Neuronal stem cell (in vitro differentiated cells): Measurements from ENCODE around the gene STAP1. TPM values are rescaled to one million over a fixed set of nuclear protein-coding genes. Genes with fewer than 3 reads are reported as not detected.

Experiments
- DNase-seq: peaks from one replicate; pipeline ENCODE4 v3.0.0-alpha.2; 2013; ENCODE audit warnings: low spot score
- H2AFZ ChIP-seq: one replicate; pipeline ENCODE4 v1.6.1; 2013; ENCODE audit warnings: mild to moderate bottlenecking, low read length, inconsistent platforms
- H2AK5ac ChIP-seq: 2 replicates; pipeline ENCODE4 v1.6.1; 2013; ENCODE audit warnings: low read depth, mild to moderate bottlenecking, inconsistent platforms, low read length, moderate library complexity, mixed read lengths
- H2BK120ac ChIP-seq: 2 replicates; pipeline ENCODE4 v1.6.1; 2013; ENCODE audit warnings: low read depth, mild to moderate bottlenecking, inconsistent platforms, low read length, moderate library complexity, mixed read lengths
- H2BK12ac ChIP-seq: one replicate; pipeline ENCODE4 v1.6.1; 2013; ENCODE audit warnings: low read length, inconsistent platforms
- H2BK15ac ChIP-seq: 2 replicates; pipeline ENCODE4 v1.6.1; 2013; ENCODE audit warnings: mild to moderate bottlenecking, low read length, inconsistent platforms, mixed read lengths
- H2BK5ac ChIP-seq: one replicate; pipeline ENCODE4 v1.6.1; 2013; ENCODE audit warnings: inconsistent platforms, mild to moderate bottlenecking, low read length, moderate library complexity
- H3K14ac ChIP-seq: one replicate; pipeline ENCODE4 v1.6.1; 2013; ENCODE audit warnings: low read length, inconsistent platforms
- H3K18ac ChIP-seq: 2 replicates; pipeline ENCODE4 v1.6.1; 2013; ENCODE audit warnings: low read length, inconsistent platforms
- H3K23ac ChIP-seq: 2 replicates; pipeline ENCODE4 v1.6.1; 2013; ENCODE audit warnings: low read depth, mild to moderate bottlenecking, mixed read lengths, low read length, inconsistent platforms; ENCODE audit not compliant: poor library complexity
- H3K27ac ChIP-seq: replicated peaks from 3 replicates; pipeline ENCODE4 v1.5.1; 2013; ENCODE audit warnings: low read length, inconsistent platforms
- H3K27me3 ChIP-seq, 3 experiments: 2 replicates each; pipeline ENCODE4 v1.6.1; 2013; ENCODE audit warnings: low read length in 3 of 3, mild to moderate bottlenecking in 2 of 3, inconsistent platforms in 1 of 3, low read depth in 1 of 3, mixed read lengths in 1 of 3, moderate library complexity in 1 of 3; ENCODE audit not compliant: control insufficient read depth in 3 of 3, insufficient read depth in 3 of 3
- H3K36me3 ChIP-seq, 2 donors: replicated peaks in 1 of 2; 2 replicates each; pipeline ENCODE4 v1.6.1; 2013; ENCODE audit warnings: low read length in 2 of 2; ENCODE audit not compliant: control insufficient read depth in 2 of 2, insufficient read depth in 2 of 2
- H3K4ac ChIP-seq: 2 replicates; pipeline ENCODE4 v1.6.1; 2013; ENCODE audit warnings: inconsistent platforms, mild to moderate bottlenecking, low read length, moderate library complexity
- H3K4me1 ChIP-seq, 2 donors: 1 replicate in 1 of 2; 2 replicates in 1 of 2; pipeline ENCODE4 v1.6.1; 2013; ENCODE audit warnings: low read length in 2 of 2, low read depth in 1 of 2; ENCODE audit not compliant: control insufficient read depth in 2 of 2, insufficient read depth in 1 of 2
- H3K4me2 ChIP-seq: one replicate; pipeline ENCODE4 v1.6.1; 2013; ENCODE audit warnings: mild to moderate bottlenecking, low read length, inconsistent platforms; ENCODE audit not compliant: insufficient read depth, poor library complexity, severe bottlenecking
- H3K4me3 ChIP-seq, 2 donors: 2 replicates each; pipeline ENCODE4 v1.5.1; 2013; ENCODE audit warnings: low read length in 2 of 2, mild to moderate bottlenecking in 2 of 2, inconsistent platforms in 1 of 2, moderate library complexity in 1 of 2
- H3K79me1 ChIP-seq: one replicate; pipeline ENCODE4 v1.6.1; 2013; ENCODE audit warnings: low read depth, mild to moderate bottlenecking, inconsistent platforms, low read length, moderate library complexity
- H3K9ac ChIP-seq: one replicate; pipeline ENCODE4 v1.6.1; 2013; ENCODE audit warnings: mild to moderate bottlenecking, low read depth, low read length, inconsistent platforms; ENCODE audit not compliant: poor library complexity
- H3K9me3 ChIP-seq, 2 donors: replicated peaks in 1 of 2; 2 replicates each; pipeline versions ENCODE3 to v1.6.1; 2013; ENCODE audit warnings: low read length in 2 of 2, mild to moderate bottlenecking in 2 of 2, inconsistent platforms in 1 of 2, low read depth in 1 of 2, mixed read lengths in 1 of 2, moderate library complexity in 1 of 2; ENCODE audit not compliant: control insufficient read depth in 2 of 2, insufficient read depth in 1 of 2
- H4K8ac ChIP-seq: one replicate; pipeline ENCODE4 v1.6.1; 2013; ENCODE audit warnings: low read depth, mild to moderate bottlenecking, inconsistent platforms, low read length, moderate library complexity
- H4K91ac ChIP-seq: one replicate; pipeline ENCODE4 v1.6.1; 2013; ENCODE audit warnings: low read length, low read depth, mild to moderate bottlenecking, inconsistent platforms; ENCODE audit not compliant: poor library complexity
- whole genome bisulfite sequencing, 2 donors: extraction: QIAGEN DNeasy Blood & Tissue Kit; methylation state at CpG; one replicate each; pipeline ENCODE4 v1.1.7; 2013; ENCODE audit warnings: missing lambda C conversion rate in 2 of 2, mixed read lengths in 1 of 2; ENCODE audit not compliant: insufficient read length in 2 of 2, insufficient replicate concordance in 1 of 2; ENCODE audit errors: extremely low coverage in 2 of 2; 5-methylcytosine and 5-hydroxymethylcytosine counted together
- polyA plus RNA-seq, 2 experiments: library from polyadenylated mRNA; stranded (reverse); fragments of 200-250 nt; gene quantifications; one replicate each; pipeline ENCODE4 v1.2.3, GENCODE V29; 2013

Gene STAP1, protein sequence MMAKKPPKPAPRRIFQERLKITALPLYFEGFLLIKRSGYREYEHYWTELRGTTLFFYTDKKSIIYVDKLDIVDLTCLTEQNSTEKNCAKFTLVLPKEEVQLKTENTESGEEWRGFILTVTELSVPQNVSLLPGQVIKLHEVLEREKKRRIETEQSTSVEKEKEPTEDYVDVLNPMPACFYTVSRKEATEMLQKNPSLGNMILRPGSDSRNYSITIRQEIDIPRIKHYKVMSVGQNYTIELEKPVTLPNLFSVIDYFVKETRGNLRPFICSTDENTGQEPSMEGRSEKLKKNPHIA
- not detected for polyA plus RNA-seq (2013, experiment 1 of 2)
- not detected for polyA plus RNA-seq (2013, experiment 2 of 2)

DNA sequence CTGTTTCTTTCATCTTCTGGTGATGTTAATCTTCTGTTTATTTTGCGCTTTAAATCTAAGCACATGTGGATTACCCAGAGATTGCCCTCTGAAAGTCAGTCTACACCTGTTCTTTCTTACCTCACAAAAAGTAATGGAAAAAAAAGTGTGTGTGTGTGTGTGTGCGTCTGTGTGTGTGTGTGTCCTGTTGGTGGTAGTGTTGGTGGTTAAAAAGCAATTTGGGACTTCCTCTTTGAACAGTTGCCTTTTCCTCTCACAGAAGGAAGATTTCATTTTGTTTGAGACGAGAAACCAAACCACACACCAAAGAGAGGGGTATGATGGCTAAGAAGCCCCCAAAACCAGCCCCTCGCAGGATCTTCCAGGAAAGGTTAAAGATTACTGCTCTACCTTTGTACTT lies at the start of gene STAP1:
Gene STAP1, plus strand, starts transcription at position 235 of the 400 bp plus-strand sequence. Its CDS starts 83 bp downstream, at position 318.
- no peak within 1 kb of the TSS for H2AK5ac ChIP-seq
- H3K18ac ChIP-seq: no peak within 1 kb of the TSS
- no peak within 1 kb of the TSS for H3K27ac ChIP-seq
- H2BK5ac ChIP-seq: no peak within 1 kb of the TSS
- H3K79me1 ChIP-seq: no peaks in the 10 kb centered on the region
- H3K36me3 ChIP-seq: no peaks in the 10 kb centered on the region
- H3K9ac ChIP-seq: no peak within 1 kb of the TSS
- H2BK120ac ChIP-seq: no peak within 1 kb of the TSS
- no CpG with 5 or more reads among the region's 4 CpGs for WGBS, 2 donors
- no peak for DNase-seq
- no peak within 1 kb of the TSS for H3K4me2 ChIP-seq
- H4K8ac ChIP-seq: no peak within 1 kb of the TSS
- H3K4ac ChIP-seq: no peak within 1 kb of the TSS
- H3K4me3 ChIP-seq: no peak within 1 kb of the TSS
- no peak within 1 kb of the TSS for H3K23ac ChIP-seq
- no peaks in the 10 kb centered on the region for H3K4me1 ChIP-seq
- no peak within 1 kb of the TSS for H4K91ac ChIP-seq
- no peak within 1 kb of the TSS for H3K14ac ChIP-seq
- no peak within 1 kb of the TSS for H2BK15ac ChIP-seq
- no peaks in the 10 kb centered on the region for H3K27me3 ChIP-seq
- no peak within 1 kb of the TSS for H2BK12ac ChIP-seq
- no peak within 1 kb of the TSS for H2AFZ ChIP-seq
- H3K9me3 ChIP-seq: no peaks in the 10 kb centered on the region

DNA sequence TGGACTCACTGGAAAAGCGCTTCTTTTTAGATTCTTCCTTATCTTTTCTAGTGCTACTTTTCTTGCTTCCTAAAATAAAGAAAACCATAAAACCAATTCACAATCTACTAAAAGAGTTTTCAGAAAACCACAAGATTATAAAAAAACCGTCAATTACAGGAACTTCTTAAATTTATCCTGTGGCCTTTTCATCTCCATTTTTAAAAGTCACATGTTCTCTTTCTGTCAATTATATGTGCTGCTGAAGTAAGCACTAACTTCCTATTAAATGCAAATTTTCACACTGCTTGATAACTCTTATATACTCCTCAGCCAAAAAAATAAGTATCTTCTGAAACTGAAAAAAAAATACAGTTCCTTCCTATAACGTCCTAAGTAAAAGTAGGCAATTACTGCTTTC lies 46.0 kb upstream of the STAP1 start:
- WGBS, 2 donors: no CpG with 5 or more reads among the region's 3 CpGs
- Histone ChIP-seq H3K23ac (no peak overlapping the region), H3K4me3 (no peak overlapping the region), H4K91ac (no peak overlapping the region), H2BK15ac (no peak overlapping the region), H3K27me3 (peaks cover 0 to 1% (median 0%) of the 10 kb centered on the region in 3 experiments), H3K18ac (no peak overlapping the region), H2AK5ac (no peak overlapping the region), H3K9ac (no peak overlapping the region), H3K9me3 (no peaks in the 10 kb centered on the region), H2BK5ac (no peak overlapping the region), H2AFZ (no peak overlapping the region), H4K8ac (no peak overlapping the region), H3K14ac (no peak overlapping the region), H2BK12ac (no peak overlapping the region), H3K4me2 (no peak overlapping the region), H3K4me1 (no peaks in the 10 kb centered on the region), H2BK120ac (no peak overlapping the region), H3K4ac (no peak overlapping the region), H3K27ac (no peak overlapping the region), H3K79me1 (no peaks in the 10 kb centered on the region), H3K36me3 (peaks cover 7 to 92% of the 10 kb centered on the region in 2 donors)
- no peak for DNase-seq

DNA sequence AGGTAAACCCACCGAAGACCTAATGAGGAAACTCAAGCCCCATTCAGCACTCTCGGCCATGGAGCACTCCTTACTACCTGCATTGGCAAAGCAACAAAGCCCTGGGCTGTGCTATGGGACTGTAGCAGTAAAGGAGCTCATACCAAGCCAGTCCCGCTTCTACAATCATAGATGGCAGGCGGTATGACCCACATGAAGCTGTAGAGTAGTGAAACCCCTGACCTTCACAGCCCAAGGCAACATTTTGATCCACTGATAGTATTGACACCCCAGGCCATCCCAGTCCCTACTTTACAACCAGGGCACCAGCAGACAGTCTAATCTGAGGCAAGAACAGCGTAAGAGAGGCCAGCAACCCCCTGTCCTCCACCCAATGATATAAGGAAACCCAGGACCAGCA lies 38.4 kb upstream of the STAP1 start:
- DNase-seq: no peak
- WGBS, 2 donors: no CpG with 5 or more reads among the region's 5 CpGs
- no peak overlapping the region for H3K23ac ChIP-seq
- no peak overlapping the region for H2BK5ac ChIP-seq
- H3K4me3 ChIP-seq: no peak overlapping the region
- no peak overlapping the region for H2AK5ac ChIP-seq
- H3K18ac ChIP-seq: no peak overlapping the region
- no peak overlapping the region for H2BK15ac ChIP-seq
- no peak overlapping the region for H4K8ac ChIP-seq
- no peak overlapping the region for H3K4ac ChIP-seq
- no peaks in the 10 kb centered on the region for H3K4me1 ChIP-seq
- H2BK12ac ChIP-seq: no peak overlapping the region
- H3K14ac ChIP-seq: no peak overlapping the region
- no peaks in the 10 kb centered on the region for H3K27me3 ChIP-seq
- no peaks in the 10 kb centered on the region for H3K9me3 ChIP-seq
- H2AFZ ChIP-seq: no peak overlapping the region
- H4K91ac ChIP-seq: no peak overlapping the region
- no peak overlapping the region for H3K9ac ChIP-seq
- peaks cover 2 to 70% of the 10 kb centered on the region in 2 donors for H3K36me3 ChIP-seq
- no peak overlapping the region for H3K4me2 ChIP-seq
- no peak overlapping the region for H2BK120ac ChIP-seq
- H3K79me1 ChIP-seq: peaks cover 6% of the 10 kb centered on the region
- H3K27ac ChIP-seq: no peak overlapping the region

DNA sequence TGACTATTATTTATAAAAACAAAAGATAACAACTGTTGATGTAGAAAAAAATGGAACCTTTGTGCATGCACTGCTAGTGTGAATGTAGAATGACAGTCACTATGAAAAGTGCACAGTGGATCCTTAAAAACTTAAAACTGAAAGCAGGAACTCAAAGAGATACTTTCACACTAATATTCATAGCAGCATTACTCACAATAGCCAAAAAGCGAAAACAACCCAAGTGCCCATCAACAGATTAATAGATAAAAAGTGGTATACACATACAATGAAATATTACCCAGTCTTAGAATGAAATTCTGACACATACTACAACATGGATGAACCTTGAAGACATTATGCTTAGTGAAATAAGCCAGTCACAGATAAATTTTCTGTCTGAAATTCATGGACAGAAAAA lies 37.0 kb upstream of the STAP1 start:
- WGBS, 2 donors: no CpG with 5 or more reads among the region's 1 CpG
- no peak overlapping the region for H2AFZ ChIP-seq

More for the DNA sequence above, 37.0 kb upstream of the STAP1 start:
- DNase-seq: no peak
- Histone ChIP-seq H2BK12ac (no peak overlapping the region), H2AK5ac (no peak overlapping the region), H3K9ac (no peak overlapping the region), H3K23ac (no peak overlapping the region), H3K27ac (no peak overlapping the region), H2BK5ac (no peak overlapping the region), H3K27me3 (no peaks in the 10 kb centered on the region), H2BK15ac (no peak overlapping the region), H3K14ac (no peak overlapping the region), H3K4me2 (no peak overlapping the region), H3K9me3 (peaks cover 0 to 6% of the 10 kb centered on the region in 2 donors), H3K4me1 (no peaks in the 10 kb centered on the region), H3K79me1 (peaks cover 6% of the 10 kb centered on the region), H2BK120ac (no peak overlapping the region), H3K4me3 (no peak overlapping the region), H3K18ac (no peak overlapping the region), H4K8ac (no peak overlapping the region), H4K91ac (no peak overlapping the region), H3K4ac (no peak overlapping the region), H3K36me3 (peaks cover 2 to 65% of the 10 kb centered on the region in 2 donors)
